EH (cell line): ENCODE data around the gene PRLR.

Experiments used
- DNase-seq: peaks from one replicate; pipeline ENCODE4 v3.0.0-alpha.2; 2015; ENCODE audit warnings: low read depth

Gene PRLR

GRCh38 chr5:35082530-35082929, 147.8 kb downstream of the PRLR start:
- no peak for DNase-seq

GRCh38 chr5:35081134-35081533, 149.2 kb downstream of the PRLR start:
- DNase-seq = no peak

GRCh38 chr5:35073160-35073559, 157.1 kb downstream of the PRLR start:
- DNase-seq = no peak

GRCh38 chr5:35069188-35069587, 161.1 kb downstream of the PRLR start:
- DNase-seq = no peak

- peak; percentile 7 for DNase-seq
These were observed 162.3 kb downstream of the PRLR start for GRCh38 chr5:35067985-35068384.

- no peak for DNase-seq
These were observed 164.0 kb downstream of the PRLR start for GRCh38 chr5:35066260-35066795.

- peak; percentile 5 for DNase-seq
These were observed 166.9 kb downstream of the PRLR start for GRCh38 chr5:35063414-35063813.

GRCh38 chr5:35061211-35061770, 169.0 kb downstream of the PRLR start:
- DNase-seq = peak; percentile 21

GRCh38 chr5:35060236-35060635, 170.1 kb downstream of the PRLR start:
- no peak for DNase-seq

- DNase-seq = no peak
These were observed 171.0 kb downstream of the PRLR start for GRCh38 chr5:35059251-35059650.

GRCh38 chr5:35058374-35058788, 171.9 kb downstream of the PRLR start:
- DNase-seq = no peak

GRCh38 chr5:35056686-35057085, 173.6 kb downstream of the PRLR start:
- DNase-seq = no peak

GRCh38 chr5:35052838-35053237, 177.4 kb downstream of the PRLR start:
- no peak for DNase-seq

GRCh38 chr5:35050541-35051126, 179.7 kb downstream of the PRLR start:
- no peak for DNase-seq

- DNase-seq = no peak
These were observed 181.4 kb downstream of the PRLR start for GRCh38 chr5:35048910-35049309.

GRCh38 chr5:35047785-35048404, 182.4 kb downstream of the PRLR start, which contains the start of gene AGXT2:
Gene AGXT2, minus strand, starts transcription at chr5:35047949. Its CDS starts 57 bp downstream, at chr5:35047892.
- DNase-seq = no peak

- DNase-seq = peak; percentile 91
These were observed 183.5 kb downstream of the PRLR start for GRCh38 chr5:35046774-35047173.

GRCh38 chr5:35045280-35045679, 185.0 kb downstream of the PRLR start:
- DNase-seq = no peak

- no peak for DNase-seq
These were observed 185.6 kb downstream of the PRLR start for GRCh38 chr5:35044649-35045048.

- no peak for DNase-seq
These were observed 187.5 kb downstream of the PRLR start for GRCh38 chr5:35042781-35043180.

- DNase-seq = no peak
These were observed 189.0 kb downstream of the PRLR start for GRCh38 chr5:35041261-35041660.

GRCh38 chr5:35038891-35039290, 191.4 kb downstream of the PRLR start:
- no peak for DNase-seq

- DNase-seq = no peak
These were observed 193.8 kb downstream of the PRLR start for GRCh38 chr5:35036536-35036935.
